Measurements from ENCODE around the gene APOA4. TPM values are rescaled to one million over a fixed set of nuclear protein-coding genes. Genes with fewer than 3 reads are reported as not detected.

APOA4 gene
- total and polyA plus RNA-seq, 9 of the 15 experiments (the other 6 are each of a cell fraction or from before 2014, with no cell fraction given), result 0.07 TPM; not detected in 8

DNA sequence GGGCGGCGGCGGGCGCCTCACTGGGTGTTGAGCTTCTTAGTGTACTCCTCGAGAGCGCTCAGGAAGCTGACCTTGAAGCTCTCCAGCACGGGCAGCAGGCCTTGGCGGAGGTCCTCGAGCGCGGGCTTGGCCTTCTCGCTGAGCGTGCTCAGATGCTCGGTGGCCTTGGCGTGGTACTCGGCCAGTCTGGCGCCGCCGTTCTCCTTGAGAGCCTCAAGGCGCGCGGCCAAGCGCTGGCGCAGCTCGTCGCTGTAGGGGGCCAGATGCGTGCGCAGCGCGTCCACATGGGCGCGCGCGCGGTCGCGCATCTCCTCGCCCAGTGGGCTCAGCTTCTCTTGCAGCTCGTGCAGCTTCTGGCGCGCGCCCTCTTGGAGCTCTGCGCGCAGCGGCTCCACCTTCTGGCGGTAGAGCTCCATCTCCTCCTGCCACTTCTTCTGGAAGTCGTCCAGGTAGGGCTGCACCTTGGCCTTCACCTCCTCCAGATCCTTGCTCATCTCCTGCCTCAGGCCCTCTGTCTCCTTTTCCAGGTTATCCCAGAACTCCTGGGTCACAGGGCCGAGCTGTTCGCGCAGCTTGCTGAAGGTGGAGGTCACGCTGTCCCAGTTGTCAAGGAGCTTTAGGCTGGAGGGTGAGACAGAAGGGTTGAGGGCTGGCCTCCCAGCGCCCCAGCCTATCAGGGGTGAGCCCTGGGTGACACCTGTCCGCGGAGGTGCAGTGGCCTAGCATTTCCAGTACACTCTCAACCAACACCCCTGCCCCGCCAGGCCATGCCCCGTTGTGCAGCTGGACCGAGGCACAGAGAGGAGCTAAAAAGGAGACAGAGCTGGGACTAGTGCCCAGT lies 12.9 kb upstream of the APOA4 start:
- intact Hi-C loops (cut with micrococcal nuclease) (loop anchor here (1.0 to 10.0 kb wide), 2 partner anchors 48 to 101 kb away; partner anchors contain the start of gene ZPR1), in situ Hi-C loops (cut with MboI) (no loop called here)
- peak overlapping the region; percentile 39 to 89; a peak in 2 of 4 replicates for H3K9ac ChIP-seq (ENCODE audit: insufficient read depth in 1 of 2, low read depth in 2 of 2, low read length in 2 of 2)
- ChIA-PET POLR2A (interaction anchor here (0.6 to 1.5 kb wide), 9 partner anchors 12 to 337 kb away, joined by 3 to 7 read pairs (median 3); no protein-coding TSS in a partner anchor), CTCF (ENCODE audit: low intra/inter-chr PET ratio) (no interaction called here)
- no peaks in the 10 kb centered on the region for H3K9me3 ChIP-seq (replicated peaks; ENCODE audit: control insufficient read depth, insufficient read depth, low read depth, low read length)
- peak overlapping the region; percentile 77 for H3K4me2 ChIP-seq (ENCODE audit: insufficient read depth, low read length)
- H3K4me1 ChIP-seq (replicated peaks in 1 of 2; ENCODE audit: control insufficient read depth in 2 of 2, insufficient read depth in 2 of 2, low read length in 2 of 2), result peaks cover 12 to 30% of the 10 kb centered on the region in 2 experiments; a peak in 4 of 5 replicates
- no TSS peak for BruUV-seq (replicated peaks)
- H3K27me3 ChIP-seq (ENCODE audit: control insufficient read depth in 2 of 2, insufficient read depth in 2 of 2, low read length in 2 of 2), result peaks cover 0 to 7% of the 10 kb centered on the region in 2 experiments; a peak in 2 of 5 replicates
- no peaks in the 10 kb centered on the region for H4K20me1 ChIP-seq (replicated peaks; ENCODE audit: control insufficient read depth, insufficient read depth, low read length)
- peak; percentile 84 to 92 (median 91) for DNase-seq (ENCODE audit: extremely low read depth in 1 of 4, low spot score in 3 of 4)
- H3K27ac ChIP-seq (ENCODE audit: extremely low read depth, low read depth, low read length), result no peak overlapping the region
- peak overlapping the region; percentile 88 for H2AFZ ChIP-seq (ENCODE audit: low read depth, low read length)
- ATAC-seq, result peak; percentile 88
- peak; percentile 90 for FAIRE-seq
- H3K4me3 ChIP-seq, result peak overlapping the region; percentile 24
- no peaks in the 10 kb centered on the region for H3K79me2 ChIP-seq (ENCODE audit: control insufficient read depth, insufficient read depth, low read length)
- H3K36me3 ChIP-seq (ENCODE audit: control insufficient read depth, insufficient read depth, low read length), result no peaks in the 10 kb centered on the region
- no peaks in the 10 kb centered on the region for H3K9me1 ChIP-seq (ENCODE audit: control insufficient read depth, insufficient read depth, low read length)
- WGBS (ENCODE audit: insufficient coverage, low coverage, missing lambda C conversion rate), result 17% methylated on average over 33 of the region's 57 CpGs
- TF ChIP-seq ZNF165 (CRISPR knock-in tag; IDR thresholded peaks at IDR 0.05; ENCODE audit: borderline replicate concordance), result no peak
- TF ChIP-seq HMGN3 (IDR thresholded peaks at IDR 0.05; ENCODE audit: borderline replicate concordance, extremely low read depth, insufficient read length, low read depth, low read length), result peak; percentile 31
- TF ChIP-seq MAFF (IDR thresholded peaks at IDR 0.05; ENCODE audit: low read length), result no peak
- no peak for TF ChIP-seq U2AF1 (optimal IDR thresholded peaks at IDR 0.05; ENCODE audit: low read depth, low read length)
- TF ChIP-seq SMAD4 (CRISPR knock-in tag; conservative IDR thresholded peaks at IDR 0.05), result no peak; the same call in 1 of the 2 replicates
- TF ChIP-seq ZNF584 (CRISPR knock-in tag; IDR thresholded peaks at IDR 0.05; ENCODE audit: low read depth), result no peak
- no peak for TF ChIP-seq BMI1 (IDR thresholded peaks at IDR 0.05; ENCODE audit: low read length)
- TF ChIP-seq ZC3H8 (IDR thresholded peaks at IDR 0.05), result no peak
- no peak for TF ChIP-seq PTBP1 (IDR thresholded peaks at IDR 0.05; ENCODE audit: low read depth, low read length)
- TF ChIP-seq SRSF9 (IDR thresholded peaks at IDR 0.05; ENCODE audit: borderline replicate concordance, low read depth, low read length), result no peak
- no peak for TF ChIP-seq RBM17 (IDR thresholded peaks at IDR 0.05; ENCODE audit: borderline replicate concordance, low read depth, low read length)
- no peak for TF ChIP-seq SLC30A9 (CRISPR knock-in tag; IDR thresholded peaks at IDR 0.05)
- no peak for TF ChIP-seq SRSF7 (optimal IDR thresholded peaks at IDR 0.05; ENCODE audit: low read depth, low read length)
- TF ChIP-seq, protein P1, sequence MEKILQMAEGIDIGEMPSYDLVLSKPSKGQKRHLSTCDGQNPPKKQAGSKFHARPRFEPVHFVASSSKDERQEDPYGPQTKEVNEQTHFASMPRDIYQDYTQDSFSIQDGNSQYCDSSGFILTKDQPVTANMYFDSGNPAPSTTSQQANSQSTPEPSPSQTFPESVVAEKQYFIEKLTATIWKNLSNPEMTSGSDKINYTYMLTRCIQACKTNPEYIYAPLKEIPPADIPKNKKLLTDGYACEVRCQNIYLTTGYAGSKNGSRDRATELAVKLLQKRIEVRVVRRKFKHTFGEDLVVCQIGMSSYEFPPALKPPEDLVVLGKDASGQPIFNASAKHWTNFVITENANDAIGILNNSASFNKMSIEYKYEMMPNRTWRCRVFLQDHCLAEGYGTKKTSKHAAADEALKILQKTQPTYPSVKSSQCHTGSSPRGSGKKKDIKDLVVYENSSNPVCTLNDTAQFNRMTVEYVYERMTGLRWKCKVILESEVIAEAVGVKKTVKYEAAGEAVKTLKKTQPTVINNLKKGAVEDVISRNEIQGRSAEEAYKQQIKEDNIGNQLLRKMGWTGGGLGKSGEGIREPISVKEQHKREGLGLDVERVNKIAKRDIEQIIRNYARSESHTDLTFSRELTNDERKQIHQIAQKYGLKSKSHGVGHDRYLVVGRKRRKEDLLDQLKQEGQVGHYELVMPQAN (IDR thresholded peaks at IDR 0.05; ENCODE audit: borderline replicate concordance), result no peak
- TF ChIP-seq, protein P2, sequence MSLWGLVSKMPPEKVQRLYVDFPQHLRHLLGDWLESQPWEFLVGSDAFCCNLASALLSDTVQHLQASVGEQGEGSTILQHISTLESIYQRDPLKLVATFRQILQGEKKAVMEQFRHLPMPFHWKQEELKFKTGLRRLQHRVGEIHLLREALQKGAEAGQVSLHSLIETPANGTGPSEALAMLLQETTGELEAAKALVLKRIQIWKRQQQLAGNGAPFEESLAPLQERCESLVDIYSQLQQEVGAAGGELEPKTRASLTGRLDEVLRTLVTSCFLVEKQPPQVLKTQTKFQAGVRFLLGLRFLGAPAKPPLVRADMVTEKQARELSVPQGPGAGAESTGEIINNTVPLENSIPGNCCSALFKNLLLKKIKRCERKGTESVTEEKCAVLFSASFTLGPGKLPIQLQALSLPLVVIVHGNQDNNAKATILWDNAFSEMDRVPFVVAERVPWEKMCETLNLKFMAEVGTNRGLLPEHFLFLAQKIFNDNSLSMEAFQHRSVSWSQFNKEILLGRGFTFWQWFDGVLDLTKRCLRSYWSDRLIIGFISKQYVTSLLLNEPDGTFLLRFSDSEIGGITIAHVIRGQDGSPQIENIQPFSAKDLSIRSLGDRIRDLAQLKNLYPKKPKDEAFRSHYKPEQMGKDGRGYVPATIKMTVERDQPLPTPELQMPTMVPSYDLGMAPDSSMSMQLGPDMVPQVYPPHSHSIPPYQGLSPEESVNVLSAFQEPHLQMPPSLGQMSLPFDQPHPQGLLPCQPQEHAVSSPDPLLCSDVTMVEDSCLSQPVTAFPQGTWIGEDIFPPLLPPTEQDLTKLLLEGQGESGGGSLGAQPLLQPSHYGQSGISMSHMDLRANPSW (CRISPR knock-in tag; IDR thresholded peaks at IDR 0.05), result no peak
- no peak for TF ChIP-seq TBL1XR1 (IDR thresholded peaks at IDR 0.05; ENCODE audit: low read length in 2 of 2)
- no peak for TF ChIP-seq XRCC5 (IDR thresholded peaks at IDR 0.05; ENCODE audit: low read depth, low read length)
- no peak for TF ChIP-seq CSDE1 (IDR thresholded peaks at IDR 0.05)
